A549 (cell line): ENCODE measurements around the gene XBP1. TPM values are rescaled to one million over a fixed set of nuclear protein-coding genes. Genes with fewer than 3 reads are reported as not detected.
"Not testable (repeated sequence)": the region's sequence is repeated elsewhere in the genome, so short reads cannot be mapped to it uniquely, and the experiment has no call there.

Experiments
- ATAC-seq, 2 experiments: fragments of 200-7000 bp in 1 of 2; fragments of >200 bp in 1 of 2; cut with Nextera tagmentation in 1 of 2; cut with Tn5 transposase in 1 of 2; 3 replicates each; pipeline versions ENCODE4 v1.8.0 to v1.9.1; 2018 to 2020; ENCODE audit warnings: mild to moderate bottlenecking in 1 of 2, moderate library complexity in 1 of 2
- CTCF ChIA-PET: fragments of 300-600 bp; sonication (Branson Sonifier 250); formaldehyde crosslinking; extraction: SDS; loops from one replicate; lab custom pipeline; 2021; ENCODE audit warnings: antibody characterized with exemption, inconsistent platforms; lab: Yijun Ruan, JAX
- POLR2A ChIA-PET: fragments of 350-600 bp; formaldehyde crosslinking; extraction: SDS; loops from one replicate; lab custom pipeline; 2021; ENCODE audit warnings: antibody characterized with exemption, inconsistent platforms; lab: Yijun Ruan, JAX
- DNase-seq, 2 experiments: peaks; one replicate each; pipeline versions ENCODE4 v3.0.0 to v3.0.0-alpha.2; 2011 to 2016; ENCODE audit warnings: low read depth in 1 of 2, low spot score in 1 of 2
- FAIRE-seq: peaks from 2 replicates; lab custom pipeline; 2011; peaks lifted over from hg19 to GRCh38; lab: Jason Lieb, UNC
- H3K27ac ChIP-seq, 2 experiments: fragments of >200 bp; sonication (Bioruptor Twin); formaldehyde crosslinking; 3 replicates each; pipeline ENCODE4 v1.5.1; 2016 to 2017
- H3K4me1 ChIP-seq: fragments of >200 bp; sonication (Bioruptor Twin); formaldehyde crosslinking; 3 replicates; pipeline ENCODE4 v1.6.1; 2016
- H3K4me2 ChIP-seq: fragments of >200 bp; sonication (Bioruptor Twin); formaldehyde crosslinking; 3 replicates; pipeline ENCODE4 v1.6.1; 2016
- H3K4me3 ChIP-seq: fragments of >200 bp; sonication (Bioruptor Twin); formaldehyde crosslinking; 3 replicates; pipeline ENCODE4 v1.5.1; 2016
- H3K9me3 ChIP-seq: fragments of >200 bp; sonication (Bioruptor Twin); formaldehyde crosslinking; 3 replicates; pipeline ENCODE4 v1.6.1; 2016
- BHLHE40 ChIP-seq: IDR thresholded peaks from 2 replicates; pipeline ENCODE4 v1.6.1; 2012; ENCODE audit warnings: low read depth, low read length, inconsistent platforms
- CHD2 ChIP-seq: fragments of 150-350 bp; IDR thresholded peaks from 2 replicates; pipeline ENCODE4 v1.6.1; 2014; ENCODE audit warnings: low read length; ENCODE audit not compliant: partially characterized antibody
- CTCF ChIP-seq: fragments of >200 bp; sonication (Bioruptor Twin); formaldehyde crosslinking; IDR thresholded peaks from 3 replicates; pipeline ENCODE4 v1.5.1; 2016
- ESRRA ChIP-seq: fragments of 150-350 bp; IDR thresholded peaks from 2 replicates; pipeline ENCODE4 v1.6.1; 2014; ENCODE audit warnings: mild to moderate bottlenecking, low read length, borderline replicate concordance
- FOSL2 ChIP-seq, 2 experiments: fragments of 450-650 bp in 1 of 2; fragments of >200 bp in 1 of 2; sonication (Bioruptor Twin) in 1 of 2; formaldehyde crosslinking; IDR thresholded peaks; 2 replicates each; pipeline versions ENCODE4 v1.5.0 to v1.6.1; 2016 to 2020; ENCODE audit warnings: mild to moderate bottlenecking in 1 of 2, moderate library complexity in 1 of 2
- GATA3 ChIP-seq: IDR thresholded peaks from 2 replicates; pipeline ENCODE4 v1.6.1; 2012; ENCODE audit warnings: borderline replicate concordance
- KDM1A ChIP-seq: fragments of 200-600 bp; sonication (generic); IDR thresholded peaks from 2 replicates; pipeline ENCODE4 v1.6.1; 2016; ENCODE audit warnings: low read depth, mild to moderate bottlenecking
- KDM5A ChIP-seq: fragments of 200-600 bp; sonication (generic); IDR thresholded peaks from 2 replicates; pipeline ENCODE4 v1.6.1; 2016; ENCODE audit warnings: antibody characterized with exemption, mild to moderate bottlenecking
- MAFK ChIP-seq: fragments of 450-650 bp; IDR thresholded peaks from 2 replicates; pipeline ENCODE4 v1.6.1; 2014; ENCODE audit not compliant: partially characterized antibody
- NFE2L2 ChIP-seq: fragments of 150-350 bp; conservative IDR thresholded peaks from 2 replicates; pipeline ENCODE4 v1.6.1; 2014; ENCODE audit warnings: low read length
- PBX3 ChIP-seq: IDR thresholded peaks from 2 replicates; pipeline ENCODE4 v1.6.1; 2012
- POLR2AphosphoS2 ChIP-seq: conservative IDR thresholded peaks from 2 replicates; pipeline ENCODE4 v1.6.1; 2012; ENCODE audit warnings: low read length, improper control_type of control experiment, inconsistent platforms
- ZC3H11A ChIP-seq: fragments of 450-650 bp; IDR thresholded peaks from 2 replicates; pipeline ENCODE4 v1.6.1; 2014; ENCODE audit warnings: antibody characterized with exemption, mild to moderate bottlenecking
- ZSCAN20 ChIP-seq: fragments of 250-450 bp; sonication (Bioruptor Pico); IDR thresholded peaks from 2 replicates; pipeline ENCODE4 v1.8.0; 2022; ENCODE audit warnings: mild to moderate bottlenecking, moderate library complexity
- WGBS: methylation state at CpG from one replicate; pipeline ENCODE4 v1.1.6; 2017; ENCODE audit errors: missing lambda C conversion rate; 5-methylcytosine and 5-hydroxymethylcytosine counted together
- polyA plus RNA-seq, 4 experiments: library from polyadenylated mRNA; depleted of rRNA in 3 of 4; stranded (reverse); fragments of >200 nt; fragmentation: RNase III in 1 of 4; extraction: RNeasy Plus Mini Kit Qiagen cat#74134 plus additional on column Dnase treatment in 1 of 4; gene quantifications; 2 replicates in 3 of 4; 3 replicates in 1 of 4; pipeline ENCODE4 v1.2.3, GENCODE V29; 2011 to 2017

Gene XBP1
- polyA plus RNA-seq, 2 of the 4 experiments (the other 2 are of a cell fraction) = 34.1 to 172 TPM

- Histone ChIP-seq H3K4me2 (no peak overlapping the region), H3K4me1 (peaks cover 10% of the 10 kb centered on the region; the same call in 1 of the 3 replicates), H3K9me3 (no peaks in the 10 kb centered on the region), H3K27ac (no peak overlapping the region)
- ChIA-PET POLR2A (no interaction called here), CTCF (interaction anchor here (4.6 kb wide), 1 partner anchor 226 kb away, joined by 79 read pairs; no protein-coding TSS in a partner anchor)
- ATAC-seq (no peak), FAIRE-seq (no peak)
- 95% methylated on average over 7 of the region's 7 CpGs for WGBS
- no peak for TF ChIP-seq BHLHE40
- TF ChIP-seq, all 56 proteins: peak for 0
- DNase-seq = no peak
- H3K4me3 ChIP-seq = no peak overlapping the region
Observed at GRCh38 chr22:28826921-28827320, 26.6 kb upstream of the XBP1 start.

GRCh38 chr22:28826430-28826829 is 26.1 kb upstream of the XBP1 start:
- CTCF ChIA-PET, FAIRE-seq: not testable (repeated sequence)
- 83% methylated on average over 4 of the region's 4 CpGs for WGBS

GRCh38 chr22:28824455-28824854 is 24.1 kb upstream of the XBP1 start:
- 96% methylated on average over 9 of the region's 9 CpGs for WGBS

More at GRCh38 chr22:28826430-28826829, 26.1 kb upstream of the XBP1 start:
- ATAC-seq, H3K4me2 ChIP-seq, POLR2A ChIA-PET, H3K4me3 ChIP-seq, DNase-seq, H3K9me3 ChIP-seq, H3K27ac ChIP-seq: not testable (repeated sequence)
- H3K4me1 ChIP-seq = peaks cover 10% of the 10 kb centered on the region; the same call in 1 of the 3 replicates

GRCh38 chr22:28822930-28823551 is 22.7 kb upstream of the XBP1 start:
- Histone ChIP-seq H3K4me2 (peak overlapping the region; percentile 41; the same call in 2 of the 3 replicates), H3K4me1 (peaks cover 33% of the 10 kb centered on the region), H3K4me3 (no peak overlapping the region), H3K9me3 (no peaks in the 10 kb centered on the region), H3K27ac (peak overlapping the region in 1 of 2 experiments; percentile 16; a peak in 1 of 6 replicates)
- POLR2A ChIA-PET = no interaction called here
- ATAC-seq (no peak), DNase-seq (no peak), FAIRE-seq (no peak)
- CTCF ChIA-PET = interaction anchor here (1.1 to 2.1 kb wide), 2 partner anchors 222 to 223 kb away, joined by 4 to 8 read pairs; no protein-coding TSS in a partner anchor
- TF ChIP-seq ZC3H11A = no peak
- peak; percentile 47 for TF ChIP-seq MAFK
- TF ChIP-seq FOSL2 (IDR thresholded peaks at IDR 0.05) = no peak
- TF ChIP-seq FOSL2 (CRISPR knock-in tag; IDR thresholded peaks at IDR 0.05) = no peak
- TF ChIP-seq GATA3 = peak; percentile 38; the same call in 1 of the 2 replicates
- WGBS = 31% methylated on average over 4 of the region's 4 CpGs

More at GRCh38 chr22:28824455-28824854, 24.1 kb upstream of the XBP1 start:
- H3K4me3 ChIP-seq, ATAC-seq, POLR2A ChIA-PET, H3K9me3 ChIP-seq, FAIRE-seq, DNase-seq, H3K4me2 ChIP-seq, H3K27ac ChIP-seq: not testable (repeated sequence)
- CTCF ChIA-PET = interaction anchor here (1.1 kb wide), 1 partner anchor 224 kb away, joined by 4 read pairs; no protein-coding TSS in a partner anchor
- peaks cover 19% of the 10 kb centered on the region for H3K4me1 ChIP-seq

GRCh38 chr22:28821452-28821851 is 21.1 kb upstream of the XBP1 start:
- no peaks in the 10 kb centered on the region for H3K9me3 ChIP-seq
- no peak for ATAC-seq
- ChIA-PET POLR2A (no interaction called here), CTCF (interaction anchor here (2.1 to 4.9 kb wide), 2 partner anchors 7 to 221 kb away, joined by 8 to 27 read pairs; no protein-coding TSS in a partner anchor)
- DNase-seq = no peak
- FAIRE-seq = no peak
- TF ChIP-seq PBX3 (no peak), ESRRA (no peak), KDM5A (no peak), NFE2L2 (no peak), POLR2AphosphoS2 (no peak), CTCF (no peak), CHD2 (no peak), KDM1A (no peak), ZSCAN20 (no peak)
- whole genome bisulfite sequencing = 72% methylated on average over 1 of the region's 1 CpG
- no peak overlapping the region for H3K4me2 ChIP-seq
- peaks cover 36% of the 10 kb centered on the region for H3K4me1 ChIP-seq
- no peak overlapping the region for H3K4me3 ChIP-seq
- peak overlapping the region in 1 of 2 experiments; percentile 56; a peak in 1 of 6 replicates for H3K27ac ChIP-seq
